GM11168 (cell line): ENCODE measurements around the gene RPP25.

Experiments used
- in situ Hi-C: fragments of 300-500 bp; cut with MboI; formaldehyde crosslinking; loops from one replicate; pipeline ENCODE4 v1.12.0; 2022; ENCODE audit warnings: low sequenced_read_pairs; ENCODE audit not compliant: unreplicated experiment

Gene RPP25, protein sequence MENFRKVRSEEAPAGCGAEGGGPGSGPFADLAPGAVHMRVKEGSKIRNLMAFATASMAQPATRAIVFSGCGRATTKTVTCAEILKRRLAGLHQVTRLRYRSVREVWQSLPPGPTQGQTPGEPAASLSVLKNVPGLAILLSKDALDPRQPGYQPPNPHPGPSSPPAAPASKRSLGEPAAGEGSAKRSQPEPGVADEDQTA

DNA sequence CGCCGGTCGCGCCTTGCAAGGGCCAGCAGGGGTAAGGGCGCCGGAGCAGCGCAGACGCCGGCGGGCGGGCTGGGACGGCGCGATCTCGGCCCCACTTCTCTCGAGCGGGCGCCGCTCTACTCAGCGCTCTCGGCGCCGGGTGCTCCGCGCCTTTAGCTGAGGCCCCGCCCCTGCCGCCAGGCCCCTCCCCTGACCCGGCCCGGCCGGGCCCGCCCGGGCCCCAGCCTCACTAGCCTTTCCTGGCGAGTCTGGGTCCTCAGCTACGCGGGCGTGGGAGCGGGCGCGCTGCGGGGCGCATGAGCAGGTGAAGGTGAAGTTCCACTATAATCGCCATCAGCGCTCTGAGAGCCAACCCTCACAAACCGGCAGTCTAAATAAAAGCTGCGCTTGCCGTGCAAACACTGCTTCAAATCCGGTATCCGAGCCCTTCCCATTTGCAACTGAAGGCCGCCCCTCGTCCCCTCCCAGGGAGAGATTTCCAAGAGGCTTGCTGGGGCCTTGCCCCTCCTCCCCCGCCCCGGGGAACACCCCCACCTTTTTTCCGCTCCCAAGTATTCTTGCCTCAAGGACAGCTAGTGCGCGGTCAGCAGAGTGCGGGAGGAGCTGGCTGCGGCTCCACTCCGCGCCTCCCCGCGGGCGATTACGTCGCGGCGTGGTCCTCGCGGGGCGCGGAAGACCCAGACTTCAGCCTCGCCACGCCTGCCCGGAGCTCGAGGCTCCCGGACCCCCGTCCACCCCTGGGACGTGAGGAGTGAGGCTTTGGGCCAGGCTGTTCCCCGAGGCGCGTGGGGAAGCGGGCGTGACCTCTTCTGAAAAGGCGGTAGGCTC, at the start of gene RPP25:
TSS of gene RPP25 (minus strand) at position 125 of the 828 bp plus-strand sequence. CDS start 189 bp downstream, outside the sequence.
- in situ Hi-C loops, result no loop called here

DNA sequence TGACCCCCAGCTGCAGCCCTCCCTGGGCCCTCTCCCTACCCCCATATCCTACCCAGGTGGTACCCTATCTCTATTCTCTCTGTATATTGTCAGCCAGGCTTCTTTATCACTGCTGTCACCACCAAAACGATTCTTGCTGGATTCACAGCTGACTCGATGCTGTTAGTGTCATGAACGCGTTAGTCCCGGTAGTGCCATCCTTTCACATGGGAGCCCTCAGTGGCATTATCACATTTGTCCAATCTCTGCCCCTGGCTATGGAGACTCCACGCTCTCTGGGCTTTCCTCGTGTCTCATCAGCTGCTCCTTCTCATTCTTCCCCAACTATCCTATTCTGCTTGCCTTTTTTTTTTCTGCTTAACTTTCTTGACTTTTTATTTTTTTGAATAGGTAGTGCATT, 45.8 kb upstream of the RPP25 start:
- in situ Hi-C loops, result no loop called here

DNA sequence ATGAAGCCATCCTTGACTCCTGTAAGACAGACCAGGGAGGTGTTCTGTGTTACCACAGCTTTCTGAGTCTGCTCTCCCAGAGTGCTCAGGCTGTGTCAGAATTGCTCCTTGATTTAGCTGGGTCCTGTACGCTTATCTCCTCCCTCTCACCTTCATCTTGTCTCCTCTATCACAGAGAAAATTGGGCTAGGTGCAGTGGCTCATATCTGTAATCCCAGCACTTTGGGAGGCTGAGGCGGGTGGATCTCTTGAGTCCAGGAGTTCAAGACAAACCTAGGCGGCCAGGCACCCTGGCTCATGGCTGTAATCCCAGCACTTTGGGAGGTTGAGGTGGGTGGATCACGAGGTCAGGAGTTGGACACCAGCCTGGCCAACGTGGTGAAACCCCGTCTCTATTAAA, 44.7 kb upstream of the RPP25 start:
- in situ Hi-C loops, result no loop called here

DNA sequence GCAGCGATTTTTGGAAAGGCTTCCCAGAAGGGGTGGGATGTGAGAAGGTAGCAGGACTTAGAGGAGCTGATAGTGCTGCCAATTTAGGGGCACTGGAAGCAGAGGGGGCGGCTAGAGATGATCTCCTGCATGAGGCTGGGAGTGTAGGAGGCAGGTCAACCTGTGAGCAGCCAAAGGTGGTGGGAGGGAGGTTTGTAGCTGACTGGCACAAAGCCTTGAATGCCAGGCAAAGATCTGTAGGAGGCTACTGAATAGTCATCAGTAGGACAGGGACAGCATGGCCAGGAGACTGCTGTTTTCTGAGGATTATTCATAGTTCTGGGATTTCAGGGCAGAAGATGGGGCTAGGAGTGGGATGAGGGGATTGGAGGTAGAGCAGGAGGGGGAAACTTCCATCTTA, 41.0 kb upstream of the RPP25 start:
- in situ Hi-C loops, result no loop called here

DNA sequence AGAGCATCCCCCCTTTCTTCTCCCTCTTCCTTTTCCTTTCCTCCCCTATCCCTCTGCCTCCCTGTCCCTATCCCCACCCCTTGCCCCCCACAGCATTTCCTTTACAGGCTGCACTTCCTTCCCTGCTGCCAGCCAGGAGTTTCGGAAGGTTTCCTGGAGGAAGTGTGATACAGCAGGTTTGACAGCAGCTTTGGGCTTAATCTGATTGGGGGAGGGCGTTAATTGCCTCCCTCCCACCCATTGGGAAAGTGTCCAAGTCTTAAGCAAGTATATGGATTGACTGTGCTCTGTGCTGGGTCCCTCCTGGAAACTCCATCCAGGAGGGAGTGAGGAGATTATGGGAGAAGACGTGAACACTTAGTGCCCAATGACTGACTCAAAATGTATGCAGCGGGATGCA, 40.6 kb upstream of the RPP25 start:
- in situ Hi-C loops, result no loop called here

DNA sequence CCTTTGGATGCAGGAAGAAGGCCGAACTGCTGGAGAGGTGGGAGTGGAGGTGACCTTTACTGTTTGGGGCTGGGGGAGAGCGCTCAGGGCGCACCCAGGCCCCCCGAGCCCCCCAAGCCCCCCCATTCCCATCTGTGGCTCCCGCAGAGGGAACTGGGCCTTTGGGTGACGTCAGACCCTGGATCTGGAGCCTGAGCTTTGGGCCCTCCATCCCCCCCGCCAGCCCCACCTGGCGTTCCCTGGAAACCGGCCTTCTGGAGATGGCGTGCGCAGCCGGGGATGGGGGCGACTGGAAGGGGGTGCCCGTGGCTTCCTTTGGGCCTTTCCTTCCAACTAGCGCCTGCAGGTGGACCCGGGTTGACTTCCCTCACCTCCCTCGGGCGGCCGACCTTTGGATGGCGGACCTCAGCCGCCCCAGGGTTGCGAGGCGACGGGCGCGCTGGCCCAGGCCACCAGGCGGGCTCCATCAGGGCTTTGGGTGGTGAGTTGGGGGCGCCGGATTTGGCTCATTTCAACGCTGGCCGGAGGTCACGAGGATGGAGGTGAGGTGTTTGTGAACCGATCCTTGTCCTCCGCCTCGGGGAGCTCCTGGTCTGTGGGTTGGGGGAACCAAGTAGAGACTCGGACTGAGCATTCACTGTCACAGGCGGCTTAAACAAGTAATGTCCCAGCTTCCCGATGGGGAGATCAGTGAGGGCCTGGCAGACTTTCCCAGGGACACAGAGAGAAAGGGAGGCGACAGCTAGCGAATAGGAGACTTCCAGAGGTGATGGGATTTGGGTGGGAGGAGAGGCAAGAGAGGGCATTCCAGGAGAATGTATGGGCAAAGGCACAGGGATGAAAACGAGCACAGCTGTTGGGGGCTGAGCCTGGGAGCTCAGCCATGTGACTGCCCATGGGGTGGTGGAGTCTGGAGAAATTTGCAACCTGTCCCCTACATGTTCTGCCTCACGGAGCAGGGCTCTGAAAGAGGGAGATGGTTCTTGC, 39.5 kb upstream of the RPP25 start:
- in situ Hi-C loops, result no loop called here

DNA sequence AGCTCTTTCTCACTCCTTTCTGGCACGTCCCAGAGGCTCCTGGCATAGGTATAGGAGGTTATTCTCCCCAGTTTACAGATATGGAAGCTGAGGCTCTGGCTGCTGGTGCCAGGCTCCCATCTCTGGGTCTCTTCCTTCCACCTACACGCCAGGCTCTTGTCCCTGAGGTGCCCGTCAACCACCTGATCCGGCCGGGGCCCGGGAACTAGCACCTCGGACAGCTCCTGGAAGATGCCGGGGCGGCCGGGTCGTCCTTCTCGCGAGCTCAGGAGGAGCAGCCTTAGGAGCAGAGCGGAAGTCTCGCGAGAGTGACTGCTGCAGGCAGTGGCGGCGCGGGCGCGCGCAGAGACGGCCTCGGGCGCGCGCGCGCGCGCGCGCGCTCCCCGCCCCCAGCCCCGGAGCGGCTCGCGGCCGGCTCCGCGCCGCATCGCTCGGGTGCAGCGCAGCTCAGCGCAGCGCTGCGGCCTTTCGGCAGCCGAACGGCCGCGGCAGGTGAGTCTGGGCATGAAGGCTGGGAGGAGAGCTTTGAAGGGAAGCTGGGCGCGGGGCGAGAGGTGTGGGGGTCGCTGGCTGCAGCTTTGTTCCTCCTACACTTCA, 38.7 kb upstream of the RPP25 start, which contains the start of gene SCAMP5:
TSS of gene SCAMP5 (plus strand) at position 382 of the 597 bp plus-strand sequence. CDS start 16,277 bp downstream, outside the sequence.
- in situ Hi-C loops, result no loop called here

DNA sequence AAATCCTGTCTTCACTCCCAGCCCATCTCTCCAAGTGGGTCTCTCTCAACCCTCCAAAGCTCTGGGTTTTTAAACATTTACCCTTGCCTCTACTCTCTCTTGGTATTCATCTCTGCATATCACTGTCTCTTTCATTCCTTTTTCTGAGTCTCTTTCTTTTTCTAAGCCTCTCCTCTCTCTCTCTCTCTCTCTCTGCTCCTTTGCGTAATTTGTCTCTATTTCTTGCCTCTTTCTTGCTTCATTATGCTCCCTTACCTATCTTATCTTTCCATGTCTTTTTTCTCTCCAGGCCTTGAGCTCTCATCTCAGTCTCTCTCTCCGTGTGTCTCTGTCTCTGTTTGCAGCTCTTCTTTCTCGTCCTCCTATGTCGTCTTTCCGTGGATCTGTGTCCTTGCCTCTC, 38.1 kb upstream of the RPP25 start:
- in situ Hi-C loops, result no loop called here

DNA sequence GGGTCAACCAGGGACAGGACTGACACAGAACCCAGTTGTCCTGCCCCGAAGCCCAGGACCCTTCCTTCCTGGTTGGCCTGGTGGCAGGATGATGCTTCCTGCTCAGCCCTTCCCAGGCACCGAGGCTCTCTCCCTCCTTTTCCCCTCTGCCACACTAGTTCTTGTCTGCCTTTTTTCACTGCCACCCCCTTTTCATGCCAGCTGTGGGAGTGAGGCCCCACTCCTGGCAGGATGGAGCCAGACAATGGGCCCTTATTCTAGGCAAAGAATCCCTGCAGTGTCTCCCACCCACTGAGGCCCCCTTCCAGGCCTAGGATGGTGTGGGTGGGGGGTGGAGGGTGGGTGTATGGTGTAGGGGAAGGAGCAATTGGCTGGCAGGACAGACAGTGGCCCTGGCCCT, 37.7 kb upstream of the RPP25 start:
- in situ Hi-C loops, result no loop called here

DNA sequence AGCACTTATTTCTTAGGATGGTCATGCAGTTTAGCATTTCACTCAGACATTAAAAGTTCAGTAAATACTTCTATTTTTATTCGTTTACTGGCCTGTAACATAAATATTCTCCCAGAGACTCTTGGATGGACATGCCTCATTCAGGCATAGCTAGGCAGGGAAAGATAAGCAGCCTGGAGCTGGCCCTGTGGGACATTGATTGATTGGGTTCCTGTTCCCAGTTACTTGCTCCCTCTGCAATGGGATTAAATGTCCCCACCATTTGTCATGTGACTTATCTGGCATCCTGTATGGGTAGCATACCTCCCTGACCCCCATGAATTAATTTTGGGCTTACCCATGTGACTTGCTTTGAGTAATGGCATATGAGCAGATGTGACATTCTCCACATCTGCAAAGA, 36.0 kb upstream of the RPP25 start:
- in situ Hi-C loops, result no loop called here

DNA sequence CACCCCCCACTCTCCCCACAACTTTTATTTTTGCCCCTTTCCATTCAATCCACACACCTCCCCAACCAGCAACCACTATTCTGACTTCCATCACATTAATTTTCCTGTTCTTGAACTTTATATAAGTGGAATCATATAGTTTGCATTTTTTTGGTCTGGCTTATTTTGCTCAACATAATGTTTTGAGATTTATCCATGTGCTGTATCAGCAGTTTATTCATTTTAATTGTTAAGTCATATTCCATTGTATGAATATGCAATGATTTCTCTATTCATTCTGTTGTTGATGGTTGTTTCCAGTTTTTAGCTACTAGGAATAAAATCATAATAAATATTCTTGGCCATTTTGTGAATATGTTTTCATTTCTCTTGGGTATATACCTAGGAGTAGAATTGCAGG, 33.0 kb upstream of the RPP25 start:
- in situ Hi-C loops, result no loop called here

DNA sequence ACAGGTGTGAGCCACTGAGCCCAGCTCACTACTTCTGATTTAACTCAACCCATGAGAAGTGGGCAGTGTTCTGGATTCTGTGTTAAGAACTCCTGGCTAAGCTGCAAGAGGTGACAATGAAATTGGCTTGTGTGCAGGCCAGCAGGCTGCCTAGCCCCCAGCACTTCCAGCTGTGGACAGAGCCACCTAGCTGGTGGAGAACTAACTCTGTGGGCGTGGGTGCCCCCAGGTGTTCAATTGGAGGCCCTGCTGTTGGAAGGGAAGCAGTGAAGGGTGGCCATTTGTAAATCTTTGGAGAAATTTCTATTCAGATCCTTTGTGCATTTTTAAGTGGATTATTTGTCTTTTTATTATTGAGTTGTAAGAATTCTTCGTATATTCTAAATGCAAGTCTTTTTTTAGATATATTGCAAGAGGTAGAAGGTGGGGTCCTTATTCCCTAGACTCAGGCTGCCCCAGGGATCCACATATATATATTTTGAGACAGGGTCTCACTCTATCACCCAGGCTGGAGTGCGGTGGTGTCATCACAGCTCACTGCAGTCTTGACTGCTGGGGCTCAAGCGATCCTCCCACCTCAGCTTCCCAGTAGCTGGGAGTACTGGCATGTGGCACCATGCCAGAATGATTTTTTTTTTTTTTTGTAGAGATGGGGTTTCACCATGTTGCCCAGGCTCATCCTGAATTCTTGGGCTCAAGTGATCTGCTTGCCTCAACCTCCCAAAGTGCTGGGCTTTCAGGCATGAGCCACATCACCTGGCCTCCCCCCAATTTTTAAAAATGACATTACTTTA, 31.6 kb upstream of the RPP25 start:
- in situ Hi-C loops, result no loop called here

DNA sequence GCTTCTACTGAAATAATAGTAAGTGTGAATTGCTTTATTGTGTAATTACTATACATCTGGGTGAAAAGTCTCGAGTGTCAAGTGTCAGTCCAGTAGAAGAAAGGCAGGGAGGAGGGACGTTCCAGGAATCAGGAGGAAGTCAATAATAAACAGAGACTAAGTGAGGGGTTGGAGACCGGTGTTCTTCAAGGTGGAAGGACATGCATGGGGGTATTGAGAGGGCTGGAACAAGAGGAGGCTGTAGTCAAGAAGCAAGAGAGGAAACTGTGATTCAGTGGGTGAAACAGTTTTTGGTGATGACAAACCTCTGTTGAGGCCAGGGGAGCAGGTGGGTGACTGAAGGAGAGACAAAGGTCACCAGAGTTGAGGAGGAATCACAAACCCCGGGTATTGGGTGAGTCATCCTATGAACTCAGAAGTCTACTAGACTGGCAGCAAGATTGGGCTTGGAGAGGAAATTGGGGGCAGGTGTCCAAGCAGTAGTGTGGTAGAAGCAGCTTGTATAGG, 27.2 kb upstream of the RPP25 start:
- in situ Hi-C loops, result no loop called here

DNA sequence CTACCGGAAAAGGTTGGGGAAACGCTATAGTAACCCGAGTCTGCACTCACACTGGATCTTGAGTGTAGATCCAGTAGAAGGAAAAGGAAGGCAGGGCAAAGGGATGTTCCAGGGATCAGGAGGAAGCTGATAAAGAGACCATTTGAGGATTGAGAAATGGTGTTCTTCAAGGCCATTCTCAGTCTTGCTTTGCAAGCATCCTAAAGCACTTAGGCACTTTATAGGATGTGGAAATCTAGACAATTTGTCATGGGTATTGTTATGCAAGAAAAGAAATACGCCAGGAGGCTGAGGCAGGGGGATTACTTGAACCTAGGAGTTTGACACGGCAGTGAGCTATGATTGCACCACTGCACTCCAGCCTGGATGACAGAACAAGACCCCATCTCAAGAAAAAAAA, 25.6 kb upstream of the RPP25 start:
- in situ Hi-C loops, result no loop called here

DNA sequence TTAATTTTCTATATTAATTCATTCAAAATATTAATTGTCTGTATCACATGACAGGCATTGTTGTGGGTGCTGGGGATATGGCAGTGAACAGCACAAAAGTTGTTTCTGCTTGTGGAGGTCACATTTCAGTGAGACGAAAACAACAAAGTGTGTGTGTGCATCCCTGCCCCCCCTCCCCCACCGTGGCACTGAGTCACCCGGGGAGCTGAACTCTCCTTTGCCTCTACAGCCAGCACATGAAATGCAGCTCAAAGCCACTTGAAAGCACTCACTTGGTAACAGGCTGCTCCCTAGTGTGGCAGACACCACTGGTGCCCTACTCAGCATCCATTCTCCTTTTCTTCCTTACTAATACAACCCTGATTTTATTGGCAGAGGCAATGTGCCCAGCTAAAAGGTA, 21.9 kb upstream of the RPP25 start:
- in situ Hi-C loops, result no loop called here

DNA sequence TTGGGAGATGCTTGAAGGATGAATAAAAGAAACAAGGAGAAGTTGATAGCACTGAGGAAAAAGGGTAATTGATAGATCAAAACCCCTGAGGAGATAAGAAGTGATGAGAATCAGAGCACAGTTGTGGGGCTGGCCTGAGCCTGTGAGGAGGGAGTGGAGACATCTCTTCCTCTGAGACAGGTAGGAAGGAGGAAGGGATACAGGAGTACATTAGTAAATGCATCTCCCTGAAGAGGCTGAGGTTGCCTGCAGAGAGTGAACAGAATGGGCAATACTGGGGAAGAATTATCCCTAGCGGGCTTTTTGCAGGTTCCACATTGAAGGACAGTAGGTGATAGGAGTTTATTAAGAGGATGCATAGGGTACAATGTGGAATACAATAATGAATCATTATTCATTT, 21.5 kb upstream of the RPP25 start:
- in situ Hi-C loops, result no loop called here

DNA sequence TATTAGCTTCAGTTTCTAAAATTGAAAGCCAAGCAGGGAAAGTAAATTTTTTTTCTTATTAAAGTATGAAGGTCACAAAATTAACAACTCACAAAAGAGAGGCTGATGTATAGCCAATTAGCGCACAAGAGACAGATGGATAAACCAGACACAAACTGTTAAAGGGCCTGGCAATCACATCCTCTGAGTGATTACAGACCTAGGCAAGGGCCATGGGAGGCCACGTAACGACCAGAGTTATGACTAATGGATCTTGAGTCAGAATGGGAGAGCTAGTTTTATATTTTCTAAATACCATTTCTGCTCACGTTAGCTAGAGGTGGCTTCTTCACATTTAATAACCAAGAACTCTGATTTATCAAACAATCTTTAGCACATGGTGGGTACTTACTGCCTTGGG, 21.0 kb upstream of the RPP25 start:
- in situ Hi-C loops, result no loop called here

DNA sequence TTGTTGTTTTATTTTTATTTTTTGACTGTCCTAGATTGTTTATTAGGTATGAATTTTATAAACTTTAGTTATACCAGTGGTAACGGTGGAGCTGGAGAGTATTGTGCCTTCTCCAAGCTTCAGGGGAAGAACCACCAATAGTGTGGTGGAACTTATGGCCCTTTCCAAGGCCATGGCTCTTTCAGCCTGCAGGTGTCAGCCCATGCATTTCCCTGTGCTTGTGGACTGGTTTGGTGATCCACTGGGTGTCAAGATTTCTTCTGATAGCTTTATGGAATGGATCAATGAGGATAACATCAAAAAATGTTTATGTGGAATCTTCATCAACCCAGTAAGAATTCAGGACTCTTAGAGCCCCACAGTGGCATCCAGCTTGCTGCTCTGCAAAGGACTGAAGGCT, 19.6 kb upstream of the RPP25 start:
- in situ Hi-C loops, result no loop called here

DNA sequence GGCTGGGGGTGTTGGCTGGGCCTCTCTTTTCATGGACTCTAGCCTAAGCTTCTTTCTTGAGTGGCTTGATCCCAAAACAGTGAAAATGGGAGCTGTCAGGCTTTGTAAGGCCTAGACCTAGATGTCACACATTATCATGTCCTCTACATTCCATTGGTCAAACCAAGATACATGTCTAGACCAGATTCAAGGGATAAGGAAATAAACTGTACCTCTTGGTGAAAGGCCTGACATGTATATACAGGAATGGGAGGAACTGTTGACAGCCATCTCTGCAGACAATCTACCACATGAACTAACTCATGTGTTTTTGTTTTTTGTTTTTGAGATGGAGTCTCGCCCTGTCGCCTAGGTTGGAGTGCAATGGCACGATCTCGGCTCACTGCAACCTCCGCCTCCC, 11.1 kb upstream of the RPP25 start:
- in situ Hi-C loops, result no loop called here
